Measurements from ENCODE around the gene USP17L15.
"Not testable (repeated sequence)": the region's sequence is repeated elsewhere in the genome, so short reads cannot be mapped to it uniquely, and the experiment has no call there.

The USP17L15 gene, protein sequence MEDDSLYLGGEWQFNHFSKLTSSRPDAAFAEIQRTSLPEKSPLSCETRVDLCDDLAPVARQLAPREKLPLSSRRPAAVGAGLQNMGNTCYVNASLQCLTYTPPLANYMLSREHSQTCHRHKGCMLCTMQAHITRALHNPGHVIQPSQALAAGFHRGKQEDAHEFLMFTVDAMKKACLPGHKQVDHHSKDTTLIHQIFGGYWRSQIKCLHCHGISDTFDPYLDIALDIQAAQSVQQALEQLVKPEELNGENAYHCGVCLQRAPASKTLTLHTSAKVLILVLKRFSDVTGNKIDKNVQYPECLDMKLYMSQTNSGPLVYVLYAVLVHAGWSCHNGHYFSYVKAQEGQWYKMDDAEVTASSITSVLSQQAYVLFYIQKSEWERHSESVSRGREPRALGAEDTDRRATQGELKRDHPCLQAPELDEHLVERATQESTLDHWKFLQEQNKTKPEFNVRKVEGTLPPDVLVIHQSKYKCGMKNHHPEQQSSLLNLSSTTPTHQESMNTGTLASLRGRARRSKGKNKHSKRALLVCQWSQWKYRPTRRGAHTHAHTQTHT

DNA sequence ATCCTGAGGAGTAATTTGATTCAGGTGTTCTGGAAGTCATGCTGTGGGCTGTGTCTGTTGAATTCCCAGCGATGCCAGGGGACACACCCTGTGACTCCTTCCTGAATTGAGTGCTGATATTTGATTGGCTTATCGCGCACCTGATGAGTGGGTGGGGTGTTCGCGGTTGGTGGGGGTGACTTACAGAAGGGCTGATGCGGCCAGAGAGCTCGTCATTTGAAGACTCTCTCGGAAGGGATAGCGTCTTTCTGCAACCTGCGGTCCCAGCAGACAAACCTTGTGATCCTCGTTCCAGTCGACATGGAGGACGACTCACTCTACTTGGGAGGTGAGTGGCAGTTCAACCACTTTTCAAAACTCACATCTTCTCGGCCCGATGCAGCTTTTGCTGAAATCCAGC, at the start of gene USP17L15:
TSS of gene USP17L15 (plus strand) at position 301 of the 400 bp plus-strand sequence. CDS start at position 301, 0 bp downstream.
- DNase-seq (ENCODE audit: low read depth), result not testable (repeated sequence)

DNA sequence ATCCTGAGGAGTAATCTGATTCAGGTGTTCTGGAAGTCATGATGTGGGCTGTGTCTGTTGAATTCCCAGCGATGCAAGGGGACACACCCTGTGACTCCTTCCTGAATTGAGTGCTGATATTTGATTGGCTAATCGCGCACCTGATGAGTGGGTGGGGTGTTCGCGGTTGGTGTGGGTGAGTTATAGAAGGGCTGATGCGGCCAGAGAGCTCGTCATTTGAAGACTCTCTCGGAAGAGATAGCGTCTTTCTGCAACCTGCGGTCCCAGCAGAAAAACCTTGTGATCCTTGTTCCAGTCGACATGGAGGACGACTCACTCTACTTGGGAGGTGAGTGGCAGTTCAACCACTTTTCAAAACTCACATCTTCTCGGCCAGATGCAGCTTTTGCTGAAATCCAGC, 23.8 kb upstream of the USP17L15 start, which contains the start of gene USP17L10:
TSS of gene USP17L10 (plus strand) at position 301 of the 400 bp plus-strand sequence. CDS start at position 301, 0 bp downstream.
- not testable (repeated sequence) for DNase-seq (ENCODE audit: low read depth)

DNA sequence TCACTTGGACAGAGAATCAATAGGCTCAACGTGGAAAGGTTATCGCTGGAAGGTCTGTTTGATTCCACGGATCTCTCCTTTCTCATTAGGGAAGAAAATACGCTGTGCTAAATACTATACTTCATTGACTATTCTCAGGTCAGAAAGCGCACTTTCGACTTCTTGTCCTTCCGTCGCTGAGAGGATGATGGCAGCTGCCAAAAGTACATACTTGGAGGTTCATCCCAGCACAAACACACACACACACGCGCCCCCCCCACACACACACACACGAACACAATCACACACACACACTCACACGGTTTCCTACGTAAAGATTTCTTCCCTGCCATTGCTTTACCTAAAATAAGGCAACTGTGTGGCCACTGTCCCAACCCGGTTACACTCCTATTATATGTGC, 19.5 kb upstream of the USP17L15 start:
- not testable (repeated sequence) for DNase-seq (ENCODE audit: low read depth)

DNA sequence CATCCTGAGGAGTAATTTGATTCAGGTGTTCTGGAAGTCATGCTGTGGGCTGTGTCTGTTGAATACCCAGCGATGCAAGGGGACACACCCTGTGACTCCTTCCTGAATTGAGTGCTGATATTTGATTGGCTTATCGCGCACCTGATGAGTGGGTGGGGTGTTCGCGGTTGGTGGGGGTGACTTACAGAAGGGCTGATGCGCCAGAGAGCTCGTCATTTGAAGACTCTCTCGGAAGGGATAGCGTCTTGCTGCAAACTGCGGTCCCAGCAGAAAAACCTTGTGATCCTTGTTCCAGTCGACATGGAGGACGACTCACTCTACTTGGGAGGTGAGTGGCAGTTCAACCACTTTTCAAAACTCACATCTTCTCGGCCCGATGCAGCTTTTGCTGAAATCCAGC, 19.1 kb upstream of the USP17L15 start, which contains the start of gene USP17L11:
TSS of gene USP17L11 (plus strand) at position 301 of the 400 bp plus-strand sequence. CDS start at position 301, 0 bp downstream.
- not testable (repeated sequence) for DNase-seq (ENCODE audit: low read depth)

DNA sequence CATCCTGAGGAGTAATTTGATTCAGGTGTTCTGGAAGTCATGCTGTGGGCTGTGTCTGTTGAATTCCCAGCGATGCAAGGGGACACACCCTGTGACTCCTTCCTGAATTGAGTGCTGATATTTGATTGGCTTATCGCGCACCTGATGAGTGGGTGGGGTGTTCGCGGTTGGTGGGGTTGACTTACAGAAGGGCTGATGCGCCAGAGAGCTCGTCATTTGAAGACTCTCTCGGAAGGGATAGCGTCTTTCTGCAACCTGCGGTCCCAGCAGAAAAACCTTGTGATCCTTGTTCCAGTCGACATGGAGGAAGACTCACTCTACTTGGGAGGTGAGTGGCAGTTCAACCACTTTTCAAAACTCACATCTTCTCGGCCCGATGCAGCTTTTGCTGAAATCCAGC, 14.3 kb upstream of the USP17L15 start, which contains the start of gene USP17L12:
TSS of gene USP17L12 (plus strand) at position 301 of the 400 bp plus-strand sequence. CDS start at position 301, 0 bp downstream.
- DNase-seq (ENCODE audit: low read depth), result not testable (repeated sequence)

DNA sequence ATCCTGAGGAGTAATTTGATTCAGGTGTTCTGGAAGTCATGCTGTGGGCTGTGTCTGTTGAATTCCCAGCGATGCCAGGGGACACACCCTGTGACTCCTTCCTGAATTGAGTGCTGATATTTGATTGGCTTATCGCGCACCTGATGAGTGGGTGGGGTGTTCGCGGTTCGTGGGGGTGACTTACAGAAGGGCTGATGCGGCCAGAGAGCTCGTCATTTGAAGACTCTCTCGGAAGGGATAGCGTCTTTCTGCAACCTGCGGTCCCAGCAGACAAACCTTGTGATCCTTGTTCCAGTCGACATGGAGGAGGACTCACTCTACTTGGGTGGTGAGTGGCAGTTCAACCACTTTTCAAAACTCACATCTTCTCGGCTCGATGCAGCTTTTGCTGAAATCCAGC, 9.6 kb upstream of the USP17L15 start, which contains the start of gene USP17L13:
TSS of gene USP17L13 (plus strand) at position 301 of the 400 bp plus-strand sequence. CDS start at position 301, 0 bp downstream.
- not testable (repeated sequence) for DNase-seq (ENCODE audit: low read depth)

DNA sequence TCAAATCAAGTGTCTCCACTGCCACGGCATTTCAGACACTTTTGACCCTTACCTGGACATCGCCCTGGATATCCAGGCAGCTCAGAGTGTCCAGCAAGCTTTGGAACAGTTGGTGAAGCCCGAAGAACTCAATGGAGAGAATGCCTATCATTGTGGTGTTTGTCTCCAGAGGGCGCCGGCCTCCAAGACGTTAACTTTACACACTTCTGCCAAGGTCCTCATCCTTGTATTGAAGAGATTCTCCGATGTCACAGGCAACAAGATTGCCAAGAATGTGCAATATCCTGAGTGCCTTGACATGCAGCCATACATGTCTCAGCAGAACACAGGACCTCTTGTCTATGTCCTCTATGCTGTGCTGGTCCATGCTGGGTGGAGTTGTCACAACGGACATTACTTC, 3.9 kb upstream of the USP17L15 start:
- not testable (repeated sequence) for DNase-seq (ENCODE audit: low read depth)

DNA sequence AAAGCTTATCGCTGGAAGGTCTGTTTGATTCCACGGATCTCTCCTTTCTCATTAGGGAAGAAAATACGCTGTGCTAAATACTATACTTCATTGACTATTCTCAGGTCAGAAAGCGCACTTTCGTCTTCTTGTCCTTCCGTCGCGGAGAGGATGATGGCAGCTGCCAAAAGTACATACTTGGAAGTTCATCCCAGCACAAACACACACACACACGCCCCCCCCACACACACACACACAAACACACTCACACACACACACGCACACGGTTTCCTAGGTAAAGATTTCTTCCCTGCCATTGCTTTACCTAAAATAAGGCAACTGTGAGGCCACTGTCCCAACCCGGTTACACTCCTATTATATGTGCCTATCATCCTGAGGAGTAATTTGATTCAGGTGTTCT, 4.3 kb downstream of the USP17L15 start:
- not testable (repeated sequence) for DNase-seq (ENCODE audit: low read depth)

DNA sequence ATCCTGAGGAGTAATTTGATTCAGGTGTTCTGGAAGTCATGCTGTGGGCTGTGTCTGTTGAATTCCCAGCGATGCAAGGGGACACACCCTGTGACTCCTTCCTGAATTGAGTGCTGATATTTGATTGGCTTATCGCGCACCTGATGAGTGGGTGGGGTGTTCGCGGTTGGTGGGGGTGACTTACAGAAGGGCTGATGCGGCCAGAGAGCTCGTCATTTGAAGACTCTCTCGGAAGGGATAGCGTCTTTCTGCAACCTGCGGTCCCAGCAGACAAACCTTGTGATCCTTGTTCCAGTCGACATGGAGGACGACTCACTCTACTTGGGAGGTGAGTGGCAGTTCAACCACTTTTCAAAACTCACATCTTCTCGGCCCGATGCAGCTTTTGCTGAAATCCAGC, 9.4 kb downstream of the USP17L15 start, which contains the start of gene USP17L17:
TSS of gene USP17L17 (plus strand) at position 301 of the 400 bp plus-strand sequence. CDS start at position 301, 0 bp downstream.
- not testable (repeated sequence) for DNase-seq (ENCODE audit: low read depth)

DNA sequence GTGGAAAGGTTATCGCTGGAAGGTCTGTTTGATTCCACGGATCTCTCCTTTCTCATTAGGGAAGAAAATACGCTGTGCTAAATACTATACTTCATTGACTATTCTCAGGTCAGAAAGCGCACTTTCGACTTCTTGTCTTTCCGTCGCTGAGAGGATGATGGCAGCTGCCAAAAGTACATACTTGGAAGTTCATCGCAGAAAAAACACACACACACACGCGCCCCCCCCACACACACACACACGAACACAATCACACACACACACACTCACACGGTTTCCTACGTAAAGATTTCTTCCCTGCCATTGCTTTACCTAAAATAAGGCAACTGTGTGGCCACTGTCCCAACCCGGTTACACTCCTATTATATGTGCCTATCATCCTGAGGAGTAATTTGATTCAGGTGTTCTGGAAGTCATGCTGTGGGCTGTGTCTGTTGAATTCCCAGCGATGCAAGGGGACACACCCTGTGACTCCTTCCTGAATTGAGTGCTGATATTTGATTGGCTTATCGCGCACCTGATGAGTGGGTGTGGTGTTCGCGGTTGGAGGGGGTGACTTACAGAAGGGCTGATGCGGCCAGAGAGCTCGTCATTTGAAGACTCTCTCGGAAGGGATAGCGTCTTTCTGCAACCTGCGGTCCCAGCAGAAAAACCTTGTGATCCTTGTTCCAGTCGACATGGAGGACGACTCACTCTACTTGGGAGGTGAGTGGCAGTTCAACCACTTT, 13.9 kb downstream of the USP17L15 start, which contains the start of gene USP17L18:
TSS of gene USP17L18 (plus strand) at position 678 of the 728 bp plus-strand sequence. CDS start at position 678, 0 bp downstream.
- DNase-seq (ENCODE audit: low read depth), result not testable (repeated sequence)

DNA sequence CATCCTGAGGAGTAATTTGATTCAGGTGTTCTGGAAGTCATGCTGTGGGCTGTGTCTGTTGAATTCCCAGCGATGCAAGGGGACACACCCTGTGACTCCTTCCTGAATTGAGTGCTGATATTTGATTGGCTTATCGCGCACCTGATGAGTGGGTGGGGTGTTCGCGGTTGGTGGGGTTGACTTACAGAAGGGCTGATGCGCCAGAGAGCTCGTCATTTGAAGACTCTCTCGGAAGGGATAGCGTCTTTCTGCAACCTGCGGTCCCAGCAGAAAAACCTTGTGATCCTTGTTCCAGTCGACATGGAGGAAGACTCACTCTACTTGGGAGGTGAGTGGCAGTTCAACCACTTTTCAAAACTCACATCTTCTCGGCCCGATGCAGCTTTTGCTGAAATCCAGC, 18.9 kb downstream of the USP17L15 start, which contains the start of gene USP17L19:
TSS of gene USP17L19 (plus strand) at position 301 of the 400 bp plus-strand sequence. CDS start at position 301, 0 bp downstream.
- DNase-seq (ENCODE audit: low read depth), result not testable (repeated sequence)

DNA sequence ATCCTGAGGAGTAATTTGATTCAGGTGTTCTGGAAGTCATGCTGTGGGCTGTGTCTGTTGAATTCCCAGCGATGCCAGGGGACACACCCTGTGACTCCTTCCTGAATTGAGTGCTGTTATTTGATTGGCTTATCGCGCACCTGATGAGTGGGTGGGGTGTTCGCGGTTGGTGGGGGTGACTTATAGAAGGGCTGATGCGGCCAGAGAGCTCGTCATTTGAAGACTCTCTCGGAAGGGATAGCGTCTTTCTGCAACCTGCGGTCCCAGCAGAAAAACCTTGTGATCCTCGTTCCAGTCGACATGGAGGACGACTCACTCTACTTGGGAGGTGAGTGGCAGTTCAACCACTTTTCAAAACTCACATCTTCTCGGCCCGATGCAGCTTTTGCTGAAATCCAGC, 23.6 kb downstream of the USP17L15 start, which contains the start of gene USP17L20:
TSS of gene USP17L20 (plus strand) at position 301 of the 400 bp plus-strand sequence. CDS start at position 301, 0 bp downstream.
- DNase-seq (ENCODE audit: low read depth), result not testable (repeated sequence)

DNA sequence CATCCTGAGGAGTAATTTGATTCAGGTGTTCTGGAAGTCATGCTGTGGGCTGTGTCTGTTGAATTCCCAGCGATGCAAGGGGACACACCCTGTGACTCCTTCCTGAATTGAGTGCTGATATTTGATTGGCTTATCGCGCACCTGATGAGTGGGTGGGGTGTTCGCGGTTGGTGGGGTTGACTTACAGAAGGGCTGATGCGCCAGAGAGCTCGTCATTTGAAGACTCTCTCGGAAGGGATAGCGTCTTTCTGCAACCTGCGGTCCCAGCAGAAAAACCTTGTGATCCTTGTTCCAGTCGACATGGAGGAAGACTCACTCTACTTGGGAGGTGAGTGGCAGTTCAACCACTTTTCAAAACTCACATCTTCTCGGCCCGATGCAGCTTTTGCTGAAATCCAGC, 28.4 kb downstream of the USP17L15 start, which contains the start of gene USP17L21:
TSS of gene USP17L21 (plus strand) at position 301 of the 400 bp plus-strand sequence. CDS start at position 301, 0 bp downstream.
- not testable (repeated sequence) for DNase-seq (ENCODE audit: low read depth)

DNA sequence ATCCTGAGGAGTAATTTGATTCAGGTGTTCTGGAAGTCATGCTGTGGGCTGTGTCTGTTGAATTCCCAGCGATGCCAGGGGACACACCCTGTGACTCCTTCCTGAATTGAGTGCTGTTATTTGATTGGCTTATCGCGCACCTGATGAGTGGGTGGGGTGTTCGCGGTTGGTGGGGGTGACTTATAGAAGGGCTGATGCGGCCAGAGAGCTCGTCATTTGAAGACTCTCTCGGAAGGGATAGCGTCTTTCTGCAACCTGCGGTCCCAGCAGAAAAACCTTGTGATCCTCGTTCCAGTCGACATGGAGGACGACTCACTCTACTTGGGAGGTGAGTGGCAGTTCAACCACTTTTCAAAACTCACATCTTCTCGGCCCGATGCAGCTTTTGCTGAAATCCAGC, 33.1 kb downstream of the USP17L15 start, which contains the start of gene USP17L22:
TSS of gene USP17L22 (plus strand) at position 301 of the 400 bp plus-strand sequence. CDS start at position 301, 0 bp downstream.
- DNase-seq (ENCODE audit: low read depth), result not testable (repeated sequence)

DNA sequence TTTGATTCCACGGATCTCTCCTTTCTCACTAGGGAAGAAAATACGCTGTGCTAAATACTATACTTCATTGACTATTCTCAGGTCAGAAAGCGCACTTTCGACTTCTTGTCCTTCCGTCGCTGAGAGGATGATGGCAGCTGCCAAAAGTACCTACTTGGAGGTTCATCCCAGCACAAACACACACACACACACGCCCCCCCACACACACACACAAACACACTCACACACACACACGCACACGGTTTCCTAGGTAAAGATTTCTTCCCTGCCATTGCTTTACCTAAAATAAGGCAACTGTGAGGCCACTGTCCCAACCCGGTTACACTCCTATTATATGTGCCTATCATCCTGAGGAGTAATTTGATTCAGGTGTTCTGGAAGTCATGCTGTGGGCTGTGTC, 37.5 kb downstream of the USP17L15 start:
- not testable (repeated sequence) for DNase-seq (ENCODE audit: low read depth)
